Fibroblast of skin of back (primary cell): ENCODE measurements around the gene TEX101. TPM values are rescaled to one million over a fixed set of nuclear protein-coding genes. Genes with fewer than 3 reads are reported as not detected.
"Not testable (repeated sequence)": the region's sequence is repeated elsewhere in the genome, so short reads cannot be mapped to it uniquely, and the experiment has no call there.

Experiments used
- DNase-seq: peaks from one replicate; pipeline ENCODE4 v3.0.0-alpha.2; 2013
- polyA plus RNA-seq, 2 experiments: library from polyadenylated mRNA; unstranded; fragments of 120-200 nt; gene quantifications; one replicate each; pipeline ENCODE4 v1.2.1, GENCODE V29; 2013; ENCODE audit not compliant: insufficient read length in 2 of 2

Gene TEX101
- not detected for polyA plus RNA-seq (2013, experiment 1 of 2; ENCODE audit: insufficient read length)
- not detected for polyA plus RNA-seq (2013, experiment 2 of 2; ENCODE audit: insufficient read length)

GRCh38 chr19:43414554-43414953 is at the start of gene TEX101:
Gene TEX101 (plus strand): TSS chr19:43414890. CDS start chr19:43415920, 1,030 bp downstream.
- no peak for DNase-seq

- DNase-seq, result not testable (repeated sequence)
Observed at GRCh38 chr19:43365677-43366076, 49.0 kb upstream of the TEX101 start.

GRCh38 chr19:43367822-43368221 is 46.9 kb upstream of the TEX101 start:
- no peak for DNase-seq

GRCh38 chr19:43368897-43369296 is 45.8 kb upstream of the TEX101 start:
- DNase-seq, result not testable (repeated sequence)

- no peak for DNase-seq
Observed at GRCh38 chr19:43371909-43372308, 42.8 kb upstream of the TEX101 start.

- DNase-seq, result no peak
Observed at GRCh38 chr19:43372462-43372861, 42.2 kb upstream of the TEX101 start.

- not testable (repeated sequence) for DNase-seq
Observed at GRCh38 chr19:43377624-43378023, 37.1 kb upstream of the TEX101 start.

- no peak for DNase-seq
Observed at GRCh38 chr19:43380008-43380407, 34.7 kb upstream of the TEX101 start.

- DNase-seq, result no peak
Observed at GRCh38 chr19:43380771-43381386, 33.8 kb upstream of the TEX101 start.

GRCh38 chr19:43382586-43383216 is 32.0 kb upstream of the TEX101 start:
- DNase-seq, result not testable (repeated sequence)

GRCh38 chr19:43383254-43383653 is 31.4 kb upstream of the TEX101 start:
- not testable (repeated sequence) for DNase-seq

GRCh38 chr19:43383759-43384158 is 30.9 kb upstream of the TEX101 start:
- not testable (repeated sequence) for DNase-seq

GRCh38 chr19:43390903-43391551 is 23.7 kb upstream of the TEX101 start:
- not testable (repeated sequence) for DNase-seq

GRCh38 chr19:43391552-43391935 is 23.1 kb upstream of the TEX101 start:
- not testable (repeated sequence) for DNase-seq

- not testable (repeated sequence) for DNase-seq
Observed at GRCh38 chr19:43393501-43393900, 21.2 kb upstream of the TEX101 start.

- DNase-seq, result no peak
Observed at GRCh38 chr19:43395561-43395960, 19.1 kb upstream of the TEX101 start.

GRCh38 chr19:43406297-43406696 is 8.4 kb upstream of the TEX101 start:
- DNase-seq, result no peak

- DNase-seq, result no peak
Observed at GRCh38 chr19:43407416-43408005, 7.2 kb upstream of the TEX101 start.

GRCh38 chr19:43408043-43408442 is 6.6 kb upstream of the TEX101 start:
- DNase-seq, result no peak

GRCh38 chr19:43409415-43409814 is 5.3 kb upstream of the TEX101 start:
- DNase-seq, result no peak

- DNase-seq, result no peak
Observed at GRCh38 chr19:43412441-43412840, 2.2 kb upstream of the TEX101 start.

- no peak for DNase-seq
Observed at GRCh38 chr19:43416951-43417623, 2.4 kb downstream of the TEX101 start.

GRCh38 chr19:43420954-43421353 is 6.3 kb downstream of the TEX101 start:
- no peak for DNase-seq
